ENCODE results near the gene FAF2.

- no peak for TF ChIP-seq EZH2phosphoT487 (IDR thresholded peaks at IDR 0.05)
- TF ChIP-seq EZH2 (IDR thresholded peaks at IDR 0.05), result no peak
- no peak for TF ChIP-seq CTCF (IDR thresholded peaks at IDR 0.05)
These were observed 51.1 kb downstream of the FAF2 start for GRCh38 chr5:176499273-176499672.

All from neural progenitor cell (in vitro differentiated cells).